Stomach (tissue), 4 donors: ENCODE measurements around the gene HAPLN1.

Experiments
- EP300 ChIP-seq: sonication (generic); formaldehyde crosslinking; IDR thresholded peaks from one replicate; pipeline ENCODE4 v1.6.1; 2017; ENCODE audit warnings: antibody characterized with exemption
- POLR2A ChIP-seq, 4 donors: fragments of 450-650 bp; IDR thresholded peaks; one replicate each; pipeline ENCODE4 v1.6.1; 2016; ENCODE audit warnings: antibody characterized with exemption in 4 of 4, control low read depth in 2 of 4, mild to moderate bottlenecking in 1 of 4, moderate library complexity in 1 of 4
- POLR2AphosphoS5 ChIP-seq, 3 donors: sonication (generic); formaldehyde crosslinking; IDR thresholded peaks; one replicate each; pipeline ENCODE4 v1.6.1; 2016; ENCODE audit warnings: antibody characterized with exemption in 3 of 3
- TF ChIP-seq, protein P1 (sequence below), 7 experiments: fragments of 450-650 bp in 4 of 7; fragments of 200-600 bp in 3 of 7; sonication (generic) in 3 of 7; IDR thresholded peaks; one replicate each; pipeline ENCODE4 v1.5.1; 2016 to 2019; ENCODE audit warnings: antibody characterized with exemption in 7 of 7, control low read depth in 2 of 7, mild to moderate bottlenecking in 1 of 7

DNA sequence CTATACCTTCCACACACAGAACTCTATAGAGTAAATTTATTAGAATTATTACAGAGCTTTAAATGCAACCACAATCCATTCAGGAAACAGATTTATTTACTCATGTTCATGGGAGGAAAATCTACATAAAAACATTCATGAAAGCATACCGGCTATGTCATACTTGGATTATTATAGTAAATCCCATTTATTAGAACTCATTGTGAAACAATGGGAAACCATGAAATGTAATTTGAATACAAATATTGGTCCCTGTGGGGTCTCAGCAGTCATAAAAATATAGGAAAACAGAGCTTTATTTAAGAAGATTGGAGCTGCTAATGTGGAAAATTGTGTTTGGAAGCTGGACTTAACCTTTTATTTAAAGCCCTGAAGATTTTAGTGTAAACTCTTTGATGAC lies 80.7 kb downstream of the HAPLN1 start:
- TF ChIP-seq, protein P1, sequence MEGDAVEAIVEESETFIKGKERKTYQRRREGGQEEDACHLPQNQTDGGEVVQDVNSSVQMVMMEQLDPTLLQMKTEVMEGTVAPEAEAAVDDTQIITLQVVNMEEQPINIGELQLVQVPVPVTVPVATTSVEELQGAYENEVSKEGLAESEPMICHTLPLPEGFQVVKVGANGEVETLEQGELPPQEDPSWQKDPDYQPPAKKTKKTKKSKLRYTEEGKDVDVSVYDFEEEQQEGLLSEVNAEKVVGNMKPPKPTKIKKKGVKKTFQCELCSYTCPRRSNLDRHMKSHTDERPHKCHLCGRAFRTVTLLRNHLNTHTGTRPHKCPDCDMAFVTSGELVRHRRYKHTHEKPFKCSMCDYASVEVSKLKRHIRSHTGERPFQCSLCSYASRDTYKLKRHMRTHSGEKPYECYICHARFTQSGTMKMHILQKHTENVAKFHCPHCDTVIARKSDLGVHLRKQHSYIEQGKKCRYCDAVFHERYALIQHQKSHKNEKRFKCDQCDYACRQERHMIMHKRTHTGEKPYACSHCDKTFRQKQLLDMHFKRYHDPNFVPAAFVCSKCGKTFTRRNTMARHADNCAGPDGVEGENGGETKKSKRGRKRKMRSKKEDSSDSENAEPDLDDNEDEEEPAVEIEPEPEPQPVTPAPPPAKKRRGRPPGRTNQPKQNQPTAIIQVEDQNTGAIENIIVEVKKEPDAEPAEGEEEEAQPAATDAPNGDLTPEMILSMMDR (IDR thresholded peaks at IDR 0.05) = no peak
- TF ChIP-seq POLR2A (IDR thresholded peaks at IDR 0.05) (no peak), POLR2AphosphoS5 (IDR thresholded peaks at IDR 0.05) (no peak), EP300 (no peak)
